Heart left ventricle (tissue), 16 donors: Measurements from ENCODE around the gene VPS52. TPM values are rescaled to one million over a fixed set of nuclear protein-coding genes. Genes with fewer than 3 reads are reported as not detected.

Experiments used
- ATAC-seq, 4 donors: fragments of 200-7000 bp; cut with Tn5 transposase; one replicate each; pipeline ENCODE4 v1.9.1; 2020 to 2022; ENCODE audit warnings: moderate library complexity in 4 of 4, mild to moderate bottlenecking in 3 of 4, moderate number of reproducible peaks in 1 of 4
- DNase-seq, 5 donors: peaks; one replicate each; pipeline ENCODE4 v3.0.0-alpha.2; 2020
- H3K27ac ChIP-seq, 12 donors: fragments of 200-600 bp; sonication (generic) in 4 of 12; one replicate each; pipeline versions ENCODE4 v1.5.0 to v1.8.0; 2016 to 2022; ENCODE audit warnings: mild to moderate bottlenecking in 2 of 12
- H3K27me3 ChIP-seq, 9 donors: fragments of 200-600 bp; sonication (generic) in 2 of 9; one replicate each; pipeline versions ENCODE4 v1.5.1 to v1.8.0; 2016 to 2022; ENCODE audit warnings: mild to moderate bottlenecking in 3 of 9
- H3K36me3 ChIP-seq, 9 donors: fragments of 200-600 bp; sonication (generic) in 2 of 9; one replicate each; pipeline versions ENCODE4 v1.5.0 to v1.8.0; 2018 to 2022; ENCODE audit warnings: mild to moderate bottlenecking in 2 of 9
- H3K4me1 ChIP-seq, 12 donors: fragments of 200-600 bp; sonication (generic) in 4 of 12; one replicate each; pipeline versions ENCODE4 v1.5.0 to v1.8.0; 2016 to 2022; ENCODE audit warnings: mild to moderate bottlenecking in 3 of 12
- H3K4me3 ChIP-seq, 12 donors: fragments of 200-600 bp; sonication (generic) in 4 of 12; one replicate each; pipeline versions ENCODE4 v1.5.0 to v1.8.0; 2017 to 2022; ENCODE audit warnings: mild to moderate bottlenecking in 9 of 12, moderate library complexity in 4 of 12
- H3K9me3 ChIP-seq, 12 donors: fragments of 200-600 bp; sonication (generic) in 4 of 12; one replicate each; pipeline versions ENCODE4 v1.5.0 to v1.8.0; 2016 to 2022; ENCODE audit warnings: mild to moderate bottlenecking in 1 of 12
- POLR2A ChIP-seq, 2 donors: fragments of 450-650 bp; IDR thresholded peaks; one replicate each; pipeline ENCODE4 v1.6.1; 2017; ENCODE audit warnings: antibody characterized with exemption in 2 of 2, mild to moderate bottlenecking in 2 of 2, moderate library complexity in 2 of 2
- WGBS, 4 donors: extraction: QIAGEN DNeasy Blood & Tissue Kit in 2 of 4; methylation state at CpG; one replicate each; pipeline versions ENCODE4 v1.1.5 to v1.1.7; 2013 to 2018; 5-methylcytosine and 5-hydroxymethylcytosine counted together
- intact Hi-C, 10 donors: fragments of 100-400 bp; cut with DNase I; formaldehyde crosslinking; loops; one replicate each; pipeline versions ENCODE4 v1.11.1 to v1.14.2; 2022
- microRNA counts, 2 donors: library from miRNA; unstranded; fragments of <30 nt; microRNA quantifications; one replicate each; lab custom pipeline; 2016
- microRNA-seq, 4 donors: library from miRNA; unstranded; fragments of <30 nt; microRNA quantifications; one replicate each; pipeline versions ENCODE4 to v1.2.0, GENCODE V29; 2017 to 2020
- polyA plus RNA-seq, 2 donors: library from polyadenylated mRNA; stranded (reverse); fragments of 200-250 nt; gene quantifications; one replicate each; pipeline ENCODE4 v1.2.3, GENCODE V29; 2013
- total RNA-seq, 9 donors: library from RNA; depleted of rRNA in 2 of 9; stranded (reverse); fragments of >200 nt in 2 of 9; fragmentation: NEBNext Ultra II Directional in 3 of 9; extraction: Animal tissue kit (Norgen Biotek cat#: 25700) in 3 of 9; gene quantifications; one replicate each; pipeline versions ENCODE4 v1.1.0 to v1.2.4, GENCODE V29; 2016 to 2023
- TF ChIP-seq, protein P1 (sequence below), 12 donors: fragments of 200-600 bp; sonication (generic) in 4 of 12; IDR thresholded peaks; one replicate each; pipeline versions ENCODE4 v1.5.0 to v1.8.0; 2018 to 2022; ENCODE audit warnings: antibody characterized with exemption in 12 of 12, mild to moderate bottlenecking in 5 of 12
- donor health status: ischemic (EF 13 %, LVEDD 7.1; RV severe dilation, severe dysfunction).
- donor health status: healthy with polysubstance abuse.
- donor health status: DM: no; HTN: yes; CAD: no.
- donor health status: DM: no; HTN: no; CAD: no.
- donor health status: ischemic (EF 25% LVEDD 6.9; RV normal size, moderate dysfunction).
- donor health status: ischemic (EF 25% LVEDD 5.7; RV mildly dilated, moderate dysfunction).
- donor health status: healthy.
- donor health status: DM: yes; HTN: yes; CAD: no.
- donor health status: ischemic (EF 35%, LVEDD 5.7; RV mildly dilated, moderate dysfunction).
- donor health status: nonischemic (EF 11% LVEDD 7.7; RV severe dilation, severe dysfunction).
- donor health status: DM: yes; HTN: yes; CAD: no.
- donor health status: PGD.
- donor health status: ischemic (EF 29% LVEDD 5.4; RV normal size, mild dysfunction).
- donor health status: nonischemic (EF 23%, LVEDD 6.1; RV moderate dilation, normal function).

Gene VPS52
- total and polyA plus RNA-seq, 11 donors = 25.1 to 47.0 (median 33.0) TPM

GRCh38 chr6:33201147-33201545 is 70.5 kb downstream of the VPS52 start:
- no peak for TF ChIP-seq POLR2A (IDR thresholded peaks at IDR 0.05)
- TF ChIP-seq, protein P1, sequence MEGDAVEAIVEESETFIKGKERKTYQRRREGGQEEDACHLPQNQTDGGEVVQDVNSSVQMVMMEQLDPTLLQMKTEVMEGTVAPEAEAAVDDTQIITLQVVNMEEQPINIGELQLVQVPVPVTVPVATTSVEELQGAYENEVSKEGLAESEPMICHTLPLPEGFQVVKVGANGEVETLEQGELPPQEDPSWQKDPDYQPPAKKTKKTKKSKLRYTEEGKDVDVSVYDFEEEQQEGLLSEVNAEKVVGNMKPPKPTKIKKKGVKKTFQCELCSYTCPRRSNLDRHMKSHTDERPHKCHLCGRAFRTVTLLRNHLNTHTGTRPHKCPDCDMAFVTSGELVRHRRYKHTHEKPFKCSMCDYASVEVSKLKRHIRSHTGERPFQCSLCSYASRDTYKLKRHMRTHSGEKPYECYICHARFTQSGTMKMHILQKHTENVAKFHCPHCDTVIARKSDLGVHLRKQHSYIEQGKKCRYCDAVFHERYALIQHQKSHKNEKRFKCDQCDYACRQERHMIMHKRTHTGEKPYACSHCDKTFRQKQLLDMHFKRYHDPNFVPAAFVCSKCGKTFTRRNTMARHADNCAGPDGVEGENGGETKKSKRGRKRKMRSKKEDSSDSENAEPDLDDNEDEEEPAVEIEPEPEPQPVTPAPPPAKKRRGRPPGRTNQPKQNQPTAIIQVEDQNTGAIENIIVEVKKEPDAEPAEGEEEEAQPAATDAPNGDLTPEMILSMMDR (IDR thresholded peaks at IDR 0.05) = peak in 1 of 12 donors; percentile 0
- DNase-seq (no peak), ATAC-seq (peak in 2 of 4 donors; percentile 1)
- H3K36me3 ChIP-seq = peaks cover 0 to 47% (median 33%) of the 10 kb centered on the region in 9 donors
- WGBS, 4 donors = 2 to 5% (median 3%) methylated on average over 14 of the region's 14 CpGs
- peaks cover 10 to 76% (median 54%) of the 10 kb centered on the region in 12 donors for H3K4me1 ChIP-seq
- H3K27ac ChIP-seq = peak overlapping the region; percentile 88 to 100 (median 98)
- H3K9me3 ChIP-seq = no peaks in the 10 kb centered on the region
- H3K4me3 ChIP-seq = peak overlapping the region; percentile 59 to 98 (median 80)
- no peaks in the 10 kb centered on the region for H3K27me3 ChIP-seq
- intact Hi-C loops = loop anchor here in 3 of 10 donors (2.0 to 10.0 kb wide), 5 partner anchors 36 to 1006 kb away; partner anchors contain the start of genes GPSM3 (in 1 of the 3), PBX2 (in 1 of the 3) and PHF1 (in 1 of the 3)

MicroRNAs encoded within 50 kb of the gene (microRNA counts, 767-probe panel; counts per million panel counts)
- microRNA hsa-miR-219-1-3p (lab: Ali Mortazavi, UCI) (71.6 to 309 counts per million in 2 donors), microRNA hsa-miR-219-5p (lab: Ali Mortazavi, UCI) (0 to 71.6 counts per million in 2 donors)

Small RNA genes lying within 50 kb of the gene (microRNA-seq; reads per million reads assigned to microRNA genes)
- gene MIR219A1 (0 to 3.1 (median 1.2) reads per million in 4 donors), gene MIR6834 (0 to 0.06 (median 0) reads per million in 4 donors), gene MIR6873 (0 to 0.26 (median 0) reads per million in 4 donors)

Other genes with a start within 250 kb of the VPS52 start
- gene HLA-DPA1, start 198.2 kb downstream of the VPS52 start, total RNA-seq = 100 to 1,000 TPM in 2 of 9 donors, 10 to 100 TPM in 7; 18.6 to 438 (median 51.0) TPM
- gene HLA-DPA1, start 198.2 kb downstream of the VPS52 start, polyA plus RNA-seq = 10 to 100 TPM; 18.2 to 23.5 TPM
- gene HLA-DPB1, start 195.9 kb downstream of the VPS52 start, total RNA-seq = 100 to 1,000 TPM in 2 of 9 donors, 10 to 100 TPM in 7; 16.6 to 346 (median 30.7) TPM
- 10 to 100 TPM; 25.0 to 30.1 TPM for gene HLA-DPB1, start 195.9 kb downstream of the VPS52 start, polyA plus RNA-seq
- 1 to 10 TPM in 4 of 9 donors, under 1 TPM in 5; 0.42 to 2.3 (median 0.93) TPM for gene COL11A2, start 79.4 kb downstream of the VPS52 start, total RNA-seq
- gene COL11A2, start 79.4 kb downstream of the VPS52 start, polyA plus RNA-seq = 1 to 10 TPM in 1 of 2 donors, under 1 TPM in 1; 0.39 to 4.9 TPM
- 10 to 100 TPM; 20.7 to 39.6 (median 33.4) TPM for gene RXRB, start 71.2 kb downstream of the VPS52 start, total RNA-seq
- gene RXRB, start 71.2 kb downstream of the VPS52 start, polyA plus RNA-seq = 10 to 100 TPM; 24.6 to 29.8 TPM
- gene SLC39A7, start 71.0 kb downstream of the VPS52 start, total RNA-seq = 10 to 100 TPM; 42.4 to 70.4 (median 55.3) TPM
- gene SLC39A7, start 71.0 kb downstream of the VPS52 start, polyA plus RNA-seq = 100 to 1,000 TPM in 1 of 2 donors, 10 to 100 TPM in 1; 39.9 to 197 TPM
- 10 to 100 TPM; 15.8 to 31.7 (median 18.8) TPM for gene HSD17B8, start 67.2 kb downstream of the VPS52 start, total RNA-seq
- 10 to 100 TPM; 16.7 to 17.9 TPM for gene HSD17B8, start 67.2 kb downstream of the VPS52 start, polyA plus RNA-seq
- gene RING1, start 63.4 kb downstream of the VPS52 start, total RNA-seq = 10 to 100 TPM in 8 of 9 donors, 1 to 10 TPM in 1; 8.4 to 32.2 (median 27.3) TPM
- gene RING1, start 63.4 kb downstream of the VPS52 start, polyA plus RNA-seq = 10 to 100 TPM; 26.2 to 36.9 TPM
- gene RPS18, start 199 bp upstream of the VPS52 start, total RNA-seq = 1,000 to 10,000 TPM in 4 of 9 donors, 100 to 1,000 TPM in 5; 685 to 1,292 (median 971) TPM
- 1,000 to 10,000 TPM; 2,229 to 3,458 TPM for gene RPS18, start 199 bp upstream of the VPS52 start, polyA plus RNA-seq
- gene B3GALT4, start 5.2 kb upstream of the VPS52 start, total RNA-seq = 10 to 100 TPM in 2 of 9 donors, 1 to 10 TPM in 7; 7.3 to 13.8 (median 9.1) TPM
- gene B3GALT4, start 5.2 kb upstream of the VPS52 start, polyA plus RNA-seq = 1 to 10 TPM; 7.4 to 8.7 TPM
- 10 to 100 TPM; 12.2 to 39.5 (median 21.4) TPM for gene WDR46, start 17.4 kb upstream of the VPS52 start, total RNA-seq
- gene WDR46, start 17.4 kb upstream of the VPS52 start, polyA plus RNA-seq = 10 to 100 TPM; 20.8 to 41.0 TPM
- gene PFDN6, start 17.7 kb upstream of the VPS52 start, total RNA-seq = 10 to 100 TPM; 29.2 to 62.2 (median 43.2) TPM
- gene PFDN6, start 17.7 kb upstream of the VPS52 start, polyA plus RNA-seq = 100 to 1,000 TPM; 243 to 287 TPM
- 10 to 100 TPM; 39.3 to 61.1 (median 48.4) TPM for gene RGL2, start 27.1 kb upstream of the VPS52 start, total RNA-seq
- 10 to 100 TPM; 34.9 to 67.8 TPM for gene RGL2, start 27.1 kb upstream of the VPS52 start, polyA plus RNA-seq
- 100 to 1,000 TPM in 5 of 9 donors, 10 to 100 TPM in 4; 51.6 to 248 (median 107) TPM for gene TAPBP, start 42.2 kb upstream of the VPS52 start, total RNA-seq
- 10 to 100 TPM; 28.3 to 36.9 TPM for gene TAPBP, start 42.2 kb upstream of the VPS52 start, polyA plus RNA-seq
- gene ZBTB22, start 45.9 kb upstream of the VPS52 start, total RNA-seq = 10 to 100 TPM; 10.9 to 22.1 (median 14.0) TPM
- 10 to 100 TPM in 1 of 2 donors, 1 to 10 TPM in 1; 7.5 to 15.5 TPM for gene ZBTB22, start 45.9 kb upstream of the VPS52 start, polyA plus RNA-seq
- 10 to 100 TPM; 15.6 to 46.4 (median 18.7) TPM for gene DAXX, start 51.1 kb upstream of the VPS52 start, total RNA-seq
- gene DAXX, start 51.1 kb upstream of the VPS52 start, polyA plus RNA-seq = 10 to 100 TPM; 13.8 to 30.8 TPM
- 1 to 10 TPM in 3 of 9 donors, under 1 TPM in 3, not detected in 3; 0.39 to 7.0 (median 1.0) TPM for gene KIFC1, start 119.9 kb upstream of the VPS52 start, total RNA-seq
- gene KIFC1, start 119.9 kb upstream of the VPS52 start, polyA plus RNA-seq = under 1 TPM; 0.04 to 0.30 TPM
- gene PHF1, start 139.1 kb upstream of the VPS52 start, total RNA-seq = 10 to 100 TPM; 43.0 to 82.1 (median 47.3) TPM
- 10 to 100 TPM; 54.0 to 77.0 TPM for gene PHF1, start 139.1 kb upstream of the VPS52 start, polyA plus RNA-seq
- gene CUTA, start 146.2 kb upstream of the VPS52 start, total RNA-seq = 100 to 1,000 TPM in 8 of 9 donors, 10 to 100 TPM in 1; 99.3 to 142 (median 120) TPM
- 100 to 1,000 TPM; 139 to 142 TPM for gene CUTA, start 146.2 kb upstream of the VPS52 start, polyA plus RNA-seq
- 1 to 10 TPM; 2.4 to 9.9 (median 4.4) TPM for gene SYNGAP1, start 148.2 kb upstream of the VPS52 start, total RNA-seq
- gene SYNGAP1, start 148.2 kb upstream of the VPS52 start, polyA plus RNA-seq = 1 to 10 TPM; 5.0 to 5.8 TPM
- 1 to 10 TPM; 2.5 to 6.4 (median 4.7) TPM for gene ZBTB9, start 182.7 kb upstream of the VPS52 start, total RNA-seq
- gene ZBTB9, start 182.7 kb upstream of the VPS52 start, polyA plus RNA-seq = 1 to 10 TPM; 2.2 to 5.6 TPM